PC-9 (cell line): Measurements from ENCODE around the gene QTRT2. TPM values are rescaled to one million over a fixed set of nuclear protein-coding genes. Genes with fewer than 3 reads are reported as not detected.

Source experiments
- BruUV-seq: library from RNA; stranded (reverse); fragments of 400-500 nt; replicated peaks from 2 replicates; lab custom pipeline; 2021; lab: Mats Ljungman, UMichigan
- CTCF ChIA-PET: fragments of 300-600 bp; sonication (Branson Sonifier 250); formaldehyde crosslinking; loops from one replicate; lab custom pipeline; 2022; ENCODE audit warnings: antibody characterized with exemption; lab: Charles Lee
- POLR2A ChIA-PET: fragments of 300-600 bp; sonication (Branson Sonifier 250); formaldehyde crosslinking; loops from one replicate; lab custom pipeline; 2022; ENCODE audit warnings: antibody characterized with exemption; ENCODE audit not compliant: unreplicated experiment; lab: Charles Lee
- DNase-seq, 2 experiments: peaks; one replicate each; pipeline versions ENCODE4 v3.0.0 to v3.0.0-alpha.2; 2015 to 2022; ENCODE audit warnings: mixed read lengths in 1 of 2
- H2AFZ ChIP-seq: fragments of 200-600 bp; sonication (generic); 2 replicates; pipeline ENCODE4 v1.8.1; 2017; ENCODE audit warnings: antibody characterized with exemption
- H3F3A ChIP-seq: fragments of 200-600 bp; sonication (generic); 2 replicates; pipeline ENCODE4 v1.8.1; 2017; ENCODE audit warnings: antibody characterized with exemption, mild to moderate bottlenecking, low read depth; ENCODE audit not compliant: insufficient read depth
- H3K27ac ChIP-seq: fragments of 200-600 bp; sonication (generic); 2 replicates; pipeline ENCODE4 v1.6.1; 2016; ENCODE audit warnings: mixed run types
- H3K27me3 ChIP-seq: fragments of 200-600 bp; sonication (generic); 2 replicates; pipeline ENCODE4 v1.6.1; 2016; ENCODE audit warnings: low read depth, mixed run types; ENCODE audit not compliant: insufficient read depth
- H3K36me3 ChIP-seq: fragments of 200-600 bp; sonication (generic); 2 replicates; pipeline ENCODE4 v1.6.1; 2016; ENCODE audit warnings: low read depth, mixed run types
- H3K4me1 ChIP-seq: fragments of 200-600 bp; sonication (generic); replicated peaks from 2 replicates; pipeline ENCODE4 v1.6.1; 2016; ENCODE audit warnings: mixed run types; ENCODE audit not compliant: insufficient read depth
- H3K4me2 ChIP-seq: fragments of 200-600 bp; sonication (generic); 2 replicates; pipeline ENCODE4 v1.6.1; 2017; ENCODE audit warnings: mixed run types
- H3K4me3 ChIP-seq: fragments of 200-600 bp; sonication (generic); 2 replicates; pipeline ENCODE4 v1.6.1; 2016; ENCODE audit warnings: mixed run types
- H3K79me2 ChIP-seq: fragments of 200-600 bp; sonication (generic); 2 replicates; pipeline ENCODE4 v1.6.1; 2017; ENCODE audit warnings: low read depth, mixed run types
- H3K9me2 ChIP-seq: fragments of 200-600 bp; sonication (generic); 2 replicates; pipeline ENCODE4 v1.8.1; 2017; ENCODE audit warnings: mild to moderate bottlenecking; ENCODE audit not compliant: insufficient read depth
- H3K9me3 ChIP-seq: fragments of 200-600 bp; sonication (generic); 2 replicates; pipeline ENCODE4 v1.8.1; 2016; ENCODE audit warnings: low read depth; ENCODE audit not compliant: insufficient read depth
- H4K20me1 ChIP-seq: fragments of 200-600 bp; sonication (generic); 2 replicates; pipeline ENCODE4 v1.8.1; 2017; ENCODE audit not compliant: insufficient read depth
- EZH2 ChIP-seq: fragments of 200-600 bp; sonication (generic); IDR thresholded peaks from 2 replicates; pipeline ENCODE4 v1.8.0; 2017; ENCODE audit warnings: antibody characterized with exemption, low read depth
- intact Hi-C: fragments of 100-400 bp; cut with micrococcal nuclease; formaldehyde crosslinking; loops from one replicate; pipeline ENCODE4 v1.10.0; 2022; ENCODE audit not compliant: unreplicated experiment
- total RNA-seq: library from RNA; stranded (reverse); gene quantifications from 2 replicates; pipeline ENCODE4 v1.2.3, GENCODE V29; 2021
- TF ChIP-seq, protein P1 (sequence below): fragments of 200-600 bp; sonication (generic); conservative IDR thresholded peaks from 2 replicates; pipeline ENCODE4 v1.6.1; 2017; ENCODE audit warnings: mixed run types, antibody characterized with exemption, mild to moderate bottlenecking, moderate library complexity

The QTRT2 gene
- total RNA-seq, 1 experiment from 2014 or later: 30.4 TPM

DNA sequence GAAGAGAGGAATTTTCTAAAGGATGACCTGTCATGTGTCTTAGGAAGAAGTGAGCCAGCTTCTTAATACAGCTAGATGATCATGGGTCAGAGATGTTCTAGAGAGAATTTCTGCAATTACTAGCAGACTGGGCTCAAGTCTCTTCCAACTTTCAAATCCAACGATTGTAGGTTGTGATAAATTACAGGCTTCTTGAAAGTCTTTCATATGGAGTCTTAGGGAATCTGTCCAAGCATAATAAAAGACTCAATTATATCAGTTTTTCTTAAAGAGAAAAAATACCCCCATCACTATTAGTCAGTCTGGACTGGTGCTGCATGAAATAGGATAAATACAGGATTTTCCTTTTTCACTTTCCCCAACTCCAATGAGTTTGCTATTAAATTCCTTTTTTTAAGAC is 63.2 kb downstream of the QTRT2 start:
- Histone ChIP-seq H3K36me3 (no peaks in the 10 kb centered on the region), H3K27me3 (no peaks in the 10 kb centered on the region), H3K9me2 (no peaks in the 10 kb centered on the region), H3F3A (no peaks in the 10 kb centered on the region), H2AFZ (no peak overlapping the region), H3K4me2 (no peak overlapping the region), H3K9me3 (no peaks in the 10 kb centered on the region), H4K20me1 (no peaks in the 10 kb centered on the region), H3K4me3 (no peak overlapping the region), H3K79me2 (no peaks in the 10 kb centered on the region), H3K4me1 (no peaks in the 10 kb centered on the region), H3K27ac (no peak overlapping the region)
- DNase-seq: no peak
- ChIA-PET POLR2A (no interaction called here), CTCF (no interaction called here)
- no TSS peak for BruUV-seq
- intact Hi-C loops: no loop called here
- TF ChIP-seq EZH2: no peak
- TF ChIP-seq, protein P1, sequence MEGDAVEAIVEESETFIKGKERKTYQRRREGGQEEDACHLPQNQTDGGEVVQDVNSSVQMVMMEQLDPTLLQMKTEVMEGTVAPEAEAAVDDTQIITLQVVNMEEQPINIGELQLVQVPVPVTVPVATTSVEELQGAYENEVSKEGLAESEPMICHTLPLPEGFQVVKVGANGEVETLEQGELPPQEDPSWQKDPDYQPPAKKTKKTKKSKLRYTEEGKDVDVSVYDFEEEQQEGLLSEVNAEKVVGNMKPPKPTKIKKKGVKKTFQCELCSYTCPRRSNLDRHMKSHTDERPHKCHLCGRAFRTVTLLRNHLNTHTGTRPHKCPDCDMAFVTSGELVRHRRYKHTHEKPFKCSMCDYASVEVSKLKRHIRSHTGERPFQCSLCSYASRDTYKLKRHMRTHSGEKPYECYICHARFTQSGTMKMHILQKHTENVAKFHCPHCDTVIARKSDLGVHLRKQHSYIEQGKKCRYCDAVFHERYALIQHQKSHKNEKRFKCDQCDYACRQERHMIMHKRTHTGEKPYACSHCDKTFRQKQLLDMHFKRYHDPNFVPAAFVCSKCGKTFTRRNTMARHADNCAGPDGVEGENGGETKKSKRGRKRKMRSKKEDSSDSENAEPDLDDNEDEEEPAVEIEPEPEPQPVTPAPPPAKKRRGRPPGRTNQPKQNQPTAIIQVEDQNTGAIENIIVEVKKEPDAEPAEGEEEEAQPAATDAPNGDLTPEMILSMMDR: no peak

DNA sequence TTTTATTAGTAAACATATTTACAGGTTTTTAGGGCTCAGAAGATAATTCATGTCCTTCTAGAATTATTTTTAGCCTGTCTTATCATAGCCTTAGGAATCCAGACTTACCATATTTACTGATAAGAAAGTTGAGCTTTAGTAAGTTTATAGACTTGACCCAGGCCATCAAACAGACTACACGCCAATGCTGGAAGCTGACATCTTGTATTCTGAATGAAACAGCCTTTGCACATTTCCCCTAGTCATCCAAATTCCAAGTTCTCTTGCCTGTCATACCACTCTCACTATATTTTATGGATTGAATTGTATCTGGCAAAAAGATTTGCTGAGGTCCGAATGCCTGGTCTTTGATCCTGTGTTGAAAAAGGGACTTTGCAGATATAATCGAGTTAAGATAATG is 63.7 kb downstream of the QTRT2 start:
- Histone ChIP-seq H3K27ac (no peak overlapping the region), H3K4me2 (no peak overlapping the region), H4K20me1 (no peaks in the 10 kb centered on the region), H3K79me2 (no peaks in the 10 kb centered on the region), H2AFZ (no peak overlapping the region), H3K9me3 (no peaks in the 10 kb centered on the region), H3K27me3 (no peaks in the 10 kb centered on the region), H3K9me2 (no peaks in the 10 kb centered on the region), H3K4me1 (no peaks in the 10 kb centered on the region), H3F3A (no peaks in the 10 kb centered on the region), H3K4me3 (no peak overlapping the region), H3K36me3 (no peaks in the 10 kb centered on the region)
- ChIA-PET CTCF (no interaction called here), POLR2A (no interaction called here)
- DNase-seq: no peak
- intact Hi-C loops: no loop called here
- no peak for TF ChIP-seq EZH2
- TF ChIP-seq, protein P1: no peak
- BruUV-seq: no TSS peak

DNA sequence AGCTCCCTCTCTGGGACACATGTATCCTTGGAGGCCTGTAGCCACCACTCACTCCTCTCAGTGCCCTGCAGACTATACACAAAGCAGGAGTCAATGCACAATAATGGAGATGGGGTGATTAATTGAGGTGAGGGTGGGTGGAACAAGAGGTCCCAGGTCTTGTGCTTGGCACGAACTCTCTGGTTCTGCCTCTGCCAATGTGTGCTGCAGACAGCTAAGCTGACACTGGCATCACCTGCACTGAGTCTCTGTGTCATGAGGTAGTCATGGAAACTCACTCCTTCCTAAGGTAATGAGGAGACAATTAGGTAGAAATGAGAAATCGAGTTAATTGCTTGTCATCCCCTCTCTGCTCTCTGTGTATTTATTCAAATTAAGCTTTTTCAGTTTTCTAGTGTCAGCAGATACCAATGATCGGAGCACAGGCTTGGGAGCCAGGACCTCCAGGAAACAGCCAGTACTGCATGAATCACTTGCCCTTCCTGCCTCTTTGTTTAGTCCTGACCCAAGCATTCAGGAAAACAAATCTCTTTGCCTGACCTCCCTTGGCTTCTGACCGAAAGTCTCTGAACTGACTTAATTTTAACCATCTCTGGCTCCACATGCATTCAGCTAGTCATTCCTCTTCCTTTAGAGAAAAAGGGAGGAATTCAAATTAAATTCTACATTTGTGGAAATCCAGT is 65.6 kb downstream of the QTRT2 start:
- intact Hi-C loops: no loop called here
- no peak for DNase-seq
- Histone ChIP-seq H3F3A (no peaks in the 10 kb centered on the region), H2AFZ (no peak overlapping the region), H3K4me3 (no peak overlapping the region), H3K9me2 (no peaks in the 10 kb centered on the region), H4K20me1 (no peaks in the 10 kb centered on the region), H3K27me3 (no peaks in the 10 kb centered on the region), H3K79me2 (no peaks in the 10 kb centered on the region), H3K36me3 (no peaks in the 10 kb centered on the region), H3K27ac (no peak overlapping the region), H3K9me3 (no peaks in the 10 kb centered on the region), H3K4me1 (no peaks in the 10 kb centered on the region), H3K4me2 (no peak overlapping the region)
- ChIA-PET CTCF (no interaction called here), POLR2A (no interaction called here)
- TF ChIP-seq EZH2: no peak
- TF ChIP-seq, protein P1: no peak
- BruUV-seq: no TSS peak
